Right lobe of liver (tissue), 4 donors: ENCODE measurements around the gene MYOC.

Experiments used
- POLR2A ChIP-seq: fragments of 450-650 bp; IDR thresholded peaks from one replicate; pipeline ENCODE4 v1.6.1; 2017; ENCODE audit warnings: antibody characterized with exemption, mild to moderate bottlenecking
- TF ChIP-seq, protein P1 (sequence below), 4 donors: fragments of 200-600 bp in 3 of 4; fragments of 450-650 bp in 1 of 4; IDR thresholded peaks; one replicate each; pipeline versions ENCODE4 v1.5.1 to v1.8.0; 2016 to 2022; ENCODE audit warnings: antibody characterized with exemption in 4 of 4, mild to moderate bottlenecking in 2 of 4
- donor health status: DM: no; HTN: no; CAD: no.
- donor health status: DM: no; HTN: no; CAD: no.
- donor health status: DM: no; HTN: yes; CAD: no.

GRCh38 chr1:171628225-171628624, 24.3 kb downstream of the MYOC start:
- TF ChIP-seq, protein P1, sequence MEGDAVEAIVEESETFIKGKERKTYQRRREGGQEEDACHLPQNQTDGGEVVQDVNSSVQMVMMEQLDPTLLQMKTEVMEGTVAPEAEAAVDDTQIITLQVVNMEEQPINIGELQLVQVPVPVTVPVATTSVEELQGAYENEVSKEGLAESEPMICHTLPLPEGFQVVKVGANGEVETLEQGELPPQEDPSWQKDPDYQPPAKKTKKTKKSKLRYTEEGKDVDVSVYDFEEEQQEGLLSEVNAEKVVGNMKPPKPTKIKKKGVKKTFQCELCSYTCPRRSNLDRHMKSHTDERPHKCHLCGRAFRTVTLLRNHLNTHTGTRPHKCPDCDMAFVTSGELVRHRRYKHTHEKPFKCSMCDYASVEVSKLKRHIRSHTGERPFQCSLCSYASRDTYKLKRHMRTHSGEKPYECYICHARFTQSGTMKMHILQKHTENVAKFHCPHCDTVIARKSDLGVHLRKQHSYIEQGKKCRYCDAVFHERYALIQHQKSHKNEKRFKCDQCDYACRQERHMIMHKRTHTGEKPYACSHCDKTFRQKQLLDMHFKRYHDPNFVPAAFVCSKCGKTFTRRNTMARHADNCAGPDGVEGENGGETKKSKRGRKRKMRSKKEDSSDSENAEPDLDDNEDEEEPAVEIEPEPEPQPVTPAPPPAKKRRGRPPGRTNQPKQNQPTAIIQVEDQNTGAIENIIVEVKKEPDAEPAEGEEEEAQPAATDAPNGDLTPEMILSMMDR (IDR thresholded peaks at IDR 0.05): no peak
- TF ChIP-seq POLR2A: no peak
